ENCODE results near the gene GRHL1.

GRHL1 gene

DNA sequence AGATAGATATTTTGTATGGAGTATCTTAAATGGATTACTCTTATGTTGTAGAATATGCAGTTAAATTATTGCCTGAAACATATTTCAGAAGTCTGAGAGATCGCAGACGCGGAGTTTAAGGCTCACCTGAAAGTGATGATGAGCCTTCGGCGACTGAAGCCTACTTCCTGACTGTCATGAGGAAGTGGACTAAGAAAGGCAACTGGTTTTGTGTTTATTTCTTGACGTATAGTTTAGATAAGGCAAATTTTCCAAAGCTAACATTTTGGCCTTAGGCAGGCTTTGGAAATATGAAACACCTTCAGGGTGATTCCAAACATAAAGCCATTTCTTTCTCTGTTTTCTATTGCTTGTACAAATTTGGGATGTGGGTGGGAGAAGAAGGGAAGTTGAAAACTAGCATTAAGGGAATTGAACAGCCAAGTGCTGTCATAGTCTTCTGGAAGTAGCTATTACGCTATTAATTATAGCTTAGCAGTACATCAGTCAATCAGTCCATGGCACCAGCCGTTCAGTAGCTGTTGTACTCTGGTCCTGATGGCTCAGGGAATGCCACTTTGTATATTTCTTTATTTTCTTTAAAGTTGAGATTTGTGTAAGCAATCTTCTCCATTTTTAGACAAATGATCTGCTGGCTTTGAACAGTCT lies 1.5 kb downstream of the GRHL1 start:
- no peak overlapping the region; the same call in 1 of the 2 replicates for H3K4me3 ChIP-seq (ENCODE audit: low read length)
- no peak for DNase-seq (ENCODE audit: low read depth)
- no peak for TF ChIP-seq CTCF (conservative IDR thresholded peaks at IDR 0.05; ENCODE audit: low read length)

- TF ChIP-seq CTCF (conservative IDR thresholded peaks at IDR 0.05; ENCODE audit: low read length): no peak
- no peak for DNase-seq (ENCODE audit: low read depth)
- no peak overlapping the region for H3K4me3 ChIP-seq (ENCODE audit: low read length)
Observed at GRCh38 chr2:9954136-9954535, 2.6 kb downstream of the GRHL1 start.

DNA sequence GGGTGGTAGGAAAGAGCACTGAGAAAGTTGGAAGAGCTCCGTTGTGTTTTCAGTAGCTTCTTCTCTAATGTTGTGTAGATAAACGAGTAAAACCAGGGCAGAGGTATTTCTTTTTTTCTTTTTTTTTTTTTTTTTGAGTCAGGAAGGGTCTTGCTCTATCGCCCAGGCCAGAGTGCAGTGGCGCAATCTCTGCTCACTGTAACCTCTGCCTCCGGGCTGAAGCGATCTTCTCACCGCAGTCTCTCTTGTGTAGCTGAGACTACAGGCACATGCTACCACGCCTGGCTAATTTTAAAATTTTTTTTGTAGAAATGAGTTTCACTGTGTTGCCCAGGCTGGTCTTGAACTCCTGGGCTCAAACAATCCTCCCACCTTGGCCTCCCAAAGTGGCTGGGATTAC lies 6.6 kb downstream of the GRHL1 start:
- TF ChIP-seq CTCF (conservative IDR thresholded peaks at IDR 0.05; ENCODE audit: low read length): no peak
- no peak for DNase-seq (ENCODE audit: low read depth)
- no peak overlapping the region for H3K4me3 ChIP-seq (ENCODE audit: low read length)

GRCh38 chr2:9959262-9959661 lies 7.8 kb downstream of the GRHL1 start:
- no peak for DNase-seq (ENCODE audit: low read depth)
- no peak for TF ChIP-seq CTCF (conservative IDR thresholded peaks at IDR 0.05; ENCODE audit: low read length)
- H3K4me3 ChIP-seq (ENCODE audit: low read length): no peak overlapping the region

DNA sequence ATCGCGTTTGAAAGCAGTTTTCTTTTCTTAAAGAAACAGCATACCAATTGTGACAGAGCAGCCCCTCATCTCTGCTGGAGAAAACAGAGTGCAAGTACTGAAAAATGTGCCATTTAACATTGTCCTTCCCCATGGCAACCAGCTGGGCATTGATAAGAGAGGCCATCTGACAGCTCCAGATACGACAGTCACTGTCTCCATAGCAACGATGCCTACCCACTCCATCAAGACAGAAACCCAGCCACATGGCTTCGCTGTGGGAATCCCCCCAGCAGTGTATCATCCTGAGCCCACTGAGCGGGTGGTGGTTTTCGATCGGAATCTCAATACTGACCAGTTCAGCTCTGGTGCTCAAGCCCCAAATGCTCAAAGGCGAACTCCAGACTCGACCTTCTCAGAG lies 9.5 kb downstream of the GRHL1 start:
- TF ChIP-seq CTCF (conservative IDR thresholded peaks at IDR 0.05; ENCODE audit: low read length): no peak
- no peak for DNase-seq (ENCODE audit: low read depth)
- no peak overlapping the region for H3K4me3 ChIP-seq (ENCODE audit: low read length)

DNA sequence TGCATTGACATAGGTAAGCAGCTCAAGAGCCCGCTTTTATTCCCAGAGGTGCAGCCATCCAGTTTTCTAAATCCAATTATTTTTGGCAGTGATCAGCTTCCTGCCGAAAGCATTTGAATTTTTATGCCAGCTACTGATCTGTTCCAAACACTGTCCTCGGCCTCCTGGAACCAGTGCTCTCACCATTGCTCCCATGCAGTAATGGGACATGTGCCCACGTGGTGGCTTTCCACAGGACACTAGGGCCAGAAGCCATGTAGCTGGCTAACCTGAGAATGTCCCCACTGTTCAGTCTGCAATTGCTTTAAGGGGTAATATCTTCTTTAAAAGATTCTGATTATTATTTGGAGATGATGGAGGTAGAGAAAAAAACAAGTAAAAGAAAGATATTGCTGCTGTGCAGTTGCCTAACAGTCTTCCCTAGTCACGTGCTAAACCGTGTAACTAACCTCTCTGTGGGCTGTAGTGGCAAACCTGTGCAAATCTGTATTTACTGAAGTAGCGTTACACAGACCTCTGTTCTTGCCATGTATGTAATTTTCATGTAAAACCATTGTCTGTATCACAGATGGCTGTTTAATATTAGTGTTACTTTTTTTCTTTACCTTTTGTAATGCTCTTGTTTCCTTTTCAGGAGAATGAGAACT lies 13.0 kb downstream of the GRHL1 start:
- no peak overlapping the region for H3K4me3 ChIP-seq (ENCODE audit: low read length)

More for the DNA sequence above, 13.0 kb downstream of the GRHL1 start:
- DNase-seq (ENCODE audit: low read depth): no peak
- TF ChIP-seq CTCF (conservative IDR thresholded peaks at IDR 0.05; ENCODE audit: low read length): no peak

Measured in AG10803 (cell line).